ENCODE data around the gene DOK5. TPM values are rescaled to one million over a fixed set of nuclear protein-coding genes. Genes with fewer than 3 reads are reported as not detected.

The DOK5 gene
- polyA plus RNA-seq, 1 of the 3 experiments (the other 2 are of a cell fraction): 12.4 TPM

DNA sequence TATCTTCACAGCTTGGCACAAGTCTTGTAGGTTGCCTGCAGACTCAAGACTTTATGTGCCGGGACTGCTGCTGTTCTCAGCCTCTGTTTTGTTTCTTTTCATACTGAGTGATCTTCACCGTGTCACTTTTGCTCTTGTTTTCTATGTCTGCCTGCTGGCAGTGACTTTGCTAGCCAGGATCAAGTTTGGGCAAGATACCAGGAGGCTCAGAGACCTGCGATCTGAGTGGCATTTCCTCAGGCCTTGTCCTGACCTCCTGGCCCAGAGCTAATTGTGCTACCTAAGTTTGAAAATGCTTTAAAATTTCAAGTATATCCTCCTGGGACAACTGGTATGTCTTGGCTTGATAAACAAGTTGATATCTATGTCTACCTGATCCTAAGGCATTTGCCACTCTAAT lies 57.2 kb downstream of the DOK5 start:
- WGBS (ENCODE audit: low lambda C conversion rate): 2% methylated on average over 3 of the region's 3 CpGs
- ChIA-PET POLR2A (no interaction called here), CTCF (interaction anchor here (1.0 to 1.1 kb wide), 2 partner anchors 27 to 115 kb away, joined by 3 read pairs; no protein-coding TSS in a partner anchor)

DNA sequence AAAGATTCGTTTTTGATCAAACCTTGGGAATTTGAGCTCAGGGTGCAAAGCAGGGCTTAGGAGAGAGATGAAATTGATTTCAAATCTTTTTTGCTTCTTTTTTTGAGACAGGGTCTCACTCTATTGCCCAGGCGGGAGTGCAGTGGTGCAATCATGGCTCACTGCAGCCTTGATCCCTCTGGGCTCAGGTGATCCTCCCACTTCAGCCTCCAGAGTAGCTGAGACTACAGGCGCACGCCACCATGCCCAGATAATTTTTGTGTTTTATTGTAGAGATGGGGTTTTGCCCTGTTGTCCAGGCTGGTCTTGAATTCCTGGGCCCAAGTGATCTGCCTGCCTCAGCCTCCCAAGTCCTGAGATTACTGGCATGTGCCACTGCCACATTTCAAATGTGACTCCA lies 58.7 kb downstream of the DOK5 start:
- Histone ChIP-seq H3K9me2 (no peaks in the 10 kb centered on the region), H3K4me1 (ENCODE audit: control insufficient read depth in 1 of 2, insufficient read depth in 2 of 2, low read depth in 1 of 2, low read length in 1 of 2) (no peaks in the 10 kb centered on the region), H3K79me2 (ENCODE audit: insufficient read depth) (peaks cover 16% of the 10 kb centered on the region), H4K20me1 (ENCODE audit: insufficient read depth) (no peaks in the 10 kb centered on the region), H3K4me2 (no peak overlapping the region), H3K9me3 (peaks cover 6% of the 10 kb centered on the region; the same call in 1 of the 2 replicates), H3F3A (replicated peaks; ENCODE audit: insufficient read depth) (peaks cover 4% of the 10 kb centered on the region), H3K36me3 (replicated peaks in 1 of 2; ENCODE audit: control insufficient read depth in 1 of 2, insufficient read depth in 2 of 2, low read length in 1 of 2) (peaks cover 0 to 6% of the 10 kb centered on the region in 2 experiments), H2AFZ (ENCODE audit: low read depth) (no peak overlapping the region), H3K27me3 (ENCODE audit: insufficient read depth) (no peaks in the 10 kb centered on the region), H3K9ac (no peak overlapping the region), H3K4me3 (ENCODE audit: low read depth in 2 of 2, low read length in 1 of 2) (no peak overlapping the region), H3K27ac (ENCODE audit: low read depth in 2 of 2, low read length in 1 of 2) (no peak overlapping the region)
- CTCF ChIA-PET: no interaction called here
- POLR2A ChIA-PET: no interaction called here
- no peak for DNase-seq
- WGBS (ENCODE audit: low lambda C conversion rate): 14% methylated on average over 4 of the region's 4 CpGs
- TF ChIP-seq SMC3 (IDR thresholded peaks at IDR 0.05; ENCODE audit: low read depth, low read length): no peak
- no peak for TF ChIP-seq GABPA (IDR thresholded peaks at IDR 0.05; ENCODE audit: low read depth)
- TF ChIP-seq, protein P1, sequence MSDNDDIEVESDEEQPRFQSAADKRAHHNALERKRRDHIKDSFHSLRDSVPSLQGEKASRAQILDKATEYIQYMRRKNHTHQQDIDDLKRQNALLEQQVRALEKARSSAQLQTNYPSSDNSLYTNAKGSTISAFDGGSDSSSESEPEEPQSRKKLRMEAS (IDR thresholded peaks at IDR 0.05; ENCODE audit: low read depth): no peak
- TF ChIP-seq RCOR1 (IDR thresholded peaks at IDR 0.05; ENCODE audit: low read length): no peak
- TF ChIP-seq, protein P2, sequence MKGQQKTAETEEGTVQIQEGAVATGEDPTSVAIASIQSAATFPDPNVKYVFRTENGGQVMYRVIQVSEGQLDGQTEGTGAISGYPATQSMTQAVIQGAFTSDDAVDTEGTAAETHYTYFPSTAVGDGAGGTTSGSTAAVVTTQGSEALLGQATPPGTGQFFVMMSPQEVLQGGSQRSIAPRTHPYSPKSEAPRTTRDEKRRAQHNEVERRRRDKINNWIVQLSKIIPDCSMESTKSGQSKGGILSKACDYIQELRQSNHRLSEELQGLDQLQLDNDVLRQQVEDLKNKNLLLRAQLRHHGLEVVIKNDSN (IDR thresholded peaks at IDR 0.05; ENCODE audit: borderline replicate concordance, low read depth): no peak
- no peak for TF ChIP-seq FOSL2 (IDR thresholded peaks at IDR 0.05; ENCODE audit: borderline replicate concordance, low read depth)
- TF ChIP-seq TEAD4 (IDR thresholded peaks at IDR 0.05; ENCODE audit: borderline replicate concordance, insufficient read depth): no peak
- TF ChIP-seq, protein P3, sequence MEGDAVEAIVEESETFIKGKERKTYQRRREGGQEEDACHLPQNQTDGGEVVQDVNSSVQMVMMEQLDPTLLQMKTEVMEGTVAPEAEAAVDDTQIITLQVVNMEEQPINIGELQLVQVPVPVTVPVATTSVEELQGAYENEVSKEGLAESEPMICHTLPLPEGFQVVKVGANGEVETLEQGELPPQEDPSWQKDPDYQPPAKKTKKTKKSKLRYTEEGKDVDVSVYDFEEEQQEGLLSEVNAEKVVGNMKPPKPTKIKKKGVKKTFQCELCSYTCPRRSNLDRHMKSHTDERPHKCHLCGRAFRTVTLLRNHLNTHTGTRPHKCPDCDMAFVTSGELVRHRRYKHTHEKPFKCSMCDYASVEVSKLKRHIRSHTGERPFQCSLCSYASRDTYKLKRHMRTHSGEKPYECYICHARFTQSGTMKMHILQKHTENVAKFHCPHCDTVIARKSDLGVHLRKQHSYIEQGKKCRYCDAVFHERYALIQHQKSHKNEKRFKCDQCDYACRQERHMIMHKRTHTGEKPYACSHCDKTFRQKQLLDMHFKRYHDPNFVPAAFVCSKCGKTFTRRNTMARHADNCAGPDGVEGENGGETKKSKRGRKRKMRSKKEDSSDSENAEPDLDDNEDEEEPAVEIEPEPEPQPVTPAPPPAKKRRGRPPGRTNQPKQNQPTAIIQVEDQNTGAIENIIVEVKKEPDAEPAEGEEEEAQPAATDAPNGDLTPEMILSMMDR (IDR thresholded peaks at IDR 0.05): no peak
- TF ChIP-seq, protein P4, sequence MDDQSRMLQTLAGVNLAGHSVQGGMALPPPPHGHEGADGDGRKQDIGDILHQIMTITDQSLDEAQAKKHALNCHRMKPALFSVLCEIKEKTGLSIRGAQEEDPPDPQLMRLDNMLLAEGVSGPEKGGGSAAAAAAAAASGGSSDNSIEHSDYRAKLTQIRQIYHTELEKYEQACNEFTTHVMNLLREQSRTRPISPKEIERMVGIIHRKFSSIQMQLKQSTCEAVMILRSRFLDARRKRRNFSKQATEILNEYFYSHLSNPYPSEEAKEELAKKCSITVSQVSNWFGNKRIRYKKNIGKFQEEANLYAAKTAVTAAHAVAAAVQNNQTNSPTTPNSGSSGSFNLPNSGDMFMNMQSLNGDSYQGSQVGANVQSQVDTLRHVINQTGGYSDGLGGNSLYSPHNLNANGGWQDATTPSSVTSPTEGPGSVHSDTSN (IDR thresholded peaks at IDR 0.05): no peak
- TF ChIP-seq NFIC (IDR thresholded peaks at IDR 0.05; ENCODE audit: borderline replicate concordance): no peak
- no peak for TF ChIP-seq MEF2A (IDR thresholded peaks at IDR 0.05; ENCODE audit: borderline replicate concordance, low read depth)
- TF ChIP-seq, protein P5, sequence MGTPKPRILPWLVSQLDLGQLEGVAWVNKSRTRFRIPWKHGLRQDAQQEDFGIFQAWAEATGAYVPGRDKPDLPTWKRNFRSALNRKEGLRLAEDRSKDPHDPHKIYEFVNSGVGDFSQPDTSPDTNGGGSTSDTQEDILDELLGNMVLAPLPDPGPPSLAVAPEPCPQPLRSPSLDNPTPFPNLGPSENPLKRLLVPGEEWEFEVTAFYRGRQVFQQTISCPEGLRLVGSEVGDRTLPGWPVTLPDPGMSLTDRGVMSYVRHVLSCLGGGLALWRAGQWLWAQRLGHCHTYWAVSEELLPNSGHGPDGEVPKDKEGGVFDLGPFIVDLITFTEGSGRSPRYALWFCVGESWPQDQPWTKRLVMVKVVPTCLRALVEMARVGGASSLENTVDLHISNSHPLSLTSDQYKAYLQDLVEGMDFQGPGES (IDR thresholded peaks at IDR 0.05; ENCODE audit: low read depth, low read length): no peak

More for the DNA sequence above, 57.2 kb downstream of the DOK5 start:
- Histone ChIP-seq H3K27ac (ENCODE audit: low read depth in 2 of 2, low read length in 1 of 2) (no peak overlapping the region), H3K27me3 (ENCODE audit: insufficient read depth) (no peaks in the 10 kb centered on the region), H4K20me1 (ENCODE audit: insufficient read depth) (no peaks in the 10 kb centered on the region), H3K9ac (no peak overlapping the region), H3F3A (replicated peaks; ENCODE audit: insufficient read depth) (no peaks in the 10 kb centered on the region), H3K4me3 (ENCODE audit: low read depth in 2 of 2, low read length in 1 of 2) (no peak overlapping the region), H3K9me3 (no peaks in the 10 kb centered on the region), H3K36me3 (replicated peaks in 1 of 2; ENCODE audit: control insufficient read depth in 1 of 2, insufficient read depth in 2 of 2, low read length in 1 of 2) (no peaks in the 10 kb centered on the region), H3K79me2 (ENCODE audit: insufficient read depth) (peaks cover 16% of the 10 kb centered on the region), H3K9me2 (no peaks in the 10 kb centered on the region), H2AFZ (ENCODE audit: low read depth) (no peak overlapping the region), H3K4me2 (no peak overlapping the region), H3K4me1 (ENCODE audit: control insufficient read depth in 1 of 2, insufficient read depth in 2 of 2, low read depth in 1 of 2, low read length in 1 of 2) (no peaks in the 10 kb centered on the region)
- TF ChIP-seq FOSL2 (IDR thresholded peaks at IDR 0.05; ENCODE audit: borderline replicate concordance, low read depth) (no peak), RXRA (IDR thresholded peaks at IDR 0.05; ENCODE audit: borderline replicate concordance, low read depth) (no peak), SMC3 (IDR thresholded peaks at IDR 0.05; ENCODE audit: low read depth, low read length) (no peak), NRF1 (IDR thresholded peaks at IDR 0.05; ENCODE audit: low read depth, low read length) (no peak), TCF12 (IDR thresholded peaks at IDR 0.05) (no peak), GABPA (IDR thresholded peaks at IDR 0.05; ENCODE audit: low read depth) (no peak)
- no peak for DNase-seq
